ENCODE measurements around the gene DLX6.

DLX6 gene

GRCh38 chr7:97005183-97006054 is at the start of gene DLX6:
Gene DLX6, plus strand, starts transcription at chr7:97005553. Its CDS starts 425 bp downstream, at chr7:97005978.
- DNase-seq: peak; percentile 83
- in situ Hi-C loops (cut with MboI; ENCODE audit: low pct_unique_long_range_greater_than_20kb, low sequenced_read_pairs): no loop called here

- in situ Hi-C loops (cut with MboI; ENCODE audit: low pct_unique_long_range_greater_than_20kb, low sequenced_read_pairs): no loop called here
- DNase-seq: no peak
Measured at GRCh38 chr7:96959135-96959534, 46.2 kb upstream of the DLX6 start.

GRCh38 chr7:96962221-96962885 is 43.0 kb upstream of the DLX6 start:
- no peak for DNase-seq
- in situ Hi-C loops (cut with MboI; ENCODE audit: low pct_unique_long_range_greater_than_20kb, low sequenced_read_pairs): no loop called here

GRCh38 chr7:96968981-96969380 is 36.4 kb upstream of the DLX6 start:
- DNase-seq: no peak
- in situ Hi-C loops (cut with MboI; ENCODE audit: low pct_unique_long_range_greater_than_20kb, low sequenced_read_pairs): no loop called here

GRCh38 chr7:96970739-96971138 is 34.6 kb upstream of the DLX6 start:
- in situ Hi-C loops (cut with MboI; ENCODE audit: low pct_unique_long_range_greater_than_20kb, low sequenced_read_pairs): no loop called here
- no peak for DNase-seq

GRCh38 chr7:96973986-96974385 is 31.4 kb upstream of the DLX6 start:
- in situ Hi-C loops (cut with MboI; ENCODE audit: low pct_unique_long_range_greater_than_20kb, low sequenced_read_pairs): no loop called here
- DNase-seq: no peak

GRCh38 chr7:96976106-96976505 is 29.2 kb upstream of the DLX6 start:
- no peak for DNase-seq
- in situ Hi-C loops (cut with MboI; ENCODE audit: low pct_unique_long_range_greater_than_20kb, low sequenced_read_pairs): no loop called here

- DNase-seq: no peak
- in situ Hi-C loops (cut with MboI; ENCODE audit: low pct_unique_long_range_greater_than_20kb, low sequenced_read_pairs): no loop called here
Measured at GRCh38 chr7:96977445-96977844, 27.9 kb upstream of the DLX6 start.

GRCh38 chr7:96979551-96980276 is 25.6 kb upstream of the DLX6 start:
- no peak for DNase-seq
- in situ Hi-C loops (cut with MboI; ENCODE audit: low pct_unique_long_range_greater_than_20kb, low sequenced_read_pairs): no loop called here

GRCh38 chr7:96982586-96982985 is 22.8 kb upstream of the DLX6 start:
- DNase-seq: no peak
- in situ Hi-C loops (cut with MboI; ENCODE audit: low pct_unique_long_range_greater_than_20kb, low sequenced_read_pairs): no loop called here

- in situ Hi-C loops (cut with MboI; ENCODE audit: low pct_unique_long_range_greater_than_20kb, low sequenced_read_pairs): no loop called here
- DNase-seq: no peak
Measured at GRCh38 chr7:96985992-96986391, 19.4 kb upstream of the DLX6 start.

- DNase-seq: no peak
- in situ Hi-C loops (cut with MboI; ENCODE audit: low pct_unique_long_range_greater_than_20kb, low sequenced_read_pairs): no loop called here
Measured at GRCh38 chr7:96986901-96987300, 18.5 kb upstream of the DLX6 start.

GRCh38 chr7:96987719-96988118 is 17.6 kb upstream of the DLX6 start:
- DNase-seq: no peak
- in situ Hi-C loops (cut with MboI; ENCODE audit: low pct_unique_long_range_greater_than_20kb, low sequenced_read_pairs): no loop called here

GRCh38 chr7:96989241-96989858 is 16.0 kb upstream of the DLX6 start:
- no peak for DNase-seq
- in situ Hi-C loops (cut with MboI; ENCODE audit: low pct_unique_long_range_greater_than_20kb, low sequenced_read_pairs): no loop called here

GRCh38 chr7:96989859-96990317 is 15.5 kb upstream of the DLX6 start:
- in situ Hi-C loops (cut with MboI; ENCODE audit: low pct_unique_long_range_greater_than_20kb, low sequenced_read_pairs): no loop called here
- DNase-seq: no peak

- in situ Hi-C loops (cut with MboI; ENCODE audit: low pct_unique_long_range_greater_than_20kb, low sequenced_read_pairs): no loop called here
- no peak for DNase-seq
Measured at GRCh38 chr7:96991546-96992191, 13.7 kb upstream of the DLX6 start.

GRCh38 chr7:96992192-96993005 is 13.0 kb upstream of the DLX6 start:
- in situ Hi-C loops (cut with MboI; ENCODE audit: low pct_unique_long_range_greater_than_20kb, low sequenced_read_pairs): no loop called here
- no peak for DNase-seq

Measured in KBM-7 (cell line).